Measurements from ENCODE around the gene ZNF608. TPM values are rescaled to one million over a fixed set of nuclear protein-coding genes. Genes with fewer than 3 reads are reported as not detected.

Gene ZNF608
- 100 to 1,000 TPM in 4 of 8 experiments, 10 to 100 TPM in 3, 1 to 10 TPM in 1; 5.0 to 141 (median 99.6) TPM for total RNA-seq

- Histone ChIP-seq H3K27ac (peak within 1 kb of the TSS; percentile 92 to 94), H3K4me1 (replicated peaks in 1 of 2) (peaks cover 0 to 13% of the 10 kb centered on the region in 2 donors), H3K4me3 (peak within 1 kb of the TSS; percentile 53 to 68 (median 59))
- WGBS, 10 experiments: 0 to 16% (median 1%) methylated on average over 6 to 17 of the region's 18 CpGs
- in situ Hi-C loops (cut with MboI; ENCODE audit: low pct_unique_long_range_greater_than_20kb in 2 of 9, low sequenced_read_pairs in 9 of 9, unreplicated experiment in 9 of 9): loop anchor here in 2 of 9 experiments (25.0 kb wide), 1 partner anchor 1084 kb away; no protein-coding TSS in a partner anchor
- peak in 5 of 8 experiments; percentile 0 to 4 (median 4) for ATAC-seq (replicated peaks in 6 of 8)
Observed at GRCh38 chr5:124745928-124746915, at the start of gene ZNF608. TSS of gene ZNF608 (minus strand) at chr5:124746639. CDS start at chr5:124744989, 1,650 bp downstream.

- 6 to 100% (median 82%) methylated on average over 1 to 4 of the region's 4 CpGs; no CpG with 5 or more reads in 1 of the 10 experiments for WGBS, 10 experiments
- peaks cover 13% of the 10 kb centered on the region in 2 donors for H3K4me1 ChIP-seq (replicated peaks in 1 of 2)
- H3K4me3 ChIP-seq: no peak overlapping the region
- in situ Hi-C loops (cut with MboI; ENCODE audit: low pct_unique_long_range_greater_than_20kb in 2 of 9, low sequenced_read_pairs in 9 of 9, unreplicated experiment in 9 of 9): no loop called here
- no peak overlapping the region for H3K27ac ChIP-seq
- ATAC-seq (replicated peaks in 6 of 8): no peak
Observed at GRCh38 chr5:124795829-124796228, 49.4 kb upstream of the ZNF608 start.

GRCh38 chr5:124790895-124791732 is 44.7 kb upstream of the ZNF608 start:
- WGBS, 10 experiments: 21 to 58% (median 36%) methylated on average over 2 to 7 of the region's 7 CpGs

GRCh38 chr5:124790301-124790894 is 44.0 kb upstream of the ZNF608 start:
- 80 to 100% (median 93%) methylated on average over 1 to 3 of the region's 3 CpGs; no CpG with 5 or more reads in 1 of the 10 experiments for WGBS, 10 experiments
- in situ Hi-C loops (cut with MboI; ENCODE audit: low pct_unique_long_range_greater_than_20kb in 2 of 9, low sequenced_read_pairs in 9 of 9, unreplicated experiment in 9 of 9): no loop called here
- H3K4me3 ChIP-seq: no peak overlapping the region
- H3K4me1 ChIP-seq (replicated peaks in 1 of 2): peaks cover 24 to 33% of the 10 kb centered on the region in 2 donors
- peak in 5 of 8 experiments; percentile 35 to 54 (median 46) for ATAC-seq (replicated peaks in 6 of 8)
- H3K27ac ChIP-seq: peak overlapping the region in 1 of 2 donors; percentile 71

More at GRCh38 chr5:124790895-124791732, 44.7 kb upstream of the ZNF608 start:
- peak overlapping the region; percentile 13 to 71 for H3K27ac ChIP-seq
- ATAC-seq (replicated peaks in 6 of 8): peak in 5 of 8 experiments; percentile 92 to 93 (median 93)
- in situ Hi-C loops (cut with MboI; ENCODE audit: low pct_unique_long_range_greater_than_20kb in 2 of 9, low sequenced_read_pairs in 9 of 9, unreplicated experiment in 9 of 9): no loop called here
- H3K4me1 ChIP-seq (replicated peaks in 1 of 2): peaks cover 24 to 33% of the 10 kb centered on the region in 2 donors
- peak overlapping the region in 1 of 5 donors; percentile 16 for H3K4me3 ChIP-seq

GRCh38 chr5:124789104-124789605 is 42.7 kb upstream of the ZNF608 start:
- in situ Hi-C loops (cut with MboI; ENCODE audit: low pct_unique_long_range_greater_than_20kb in 2 of 9, low sequenced_read_pairs in 9 of 9, unreplicated experiment in 9 of 9): no loop called here
- no peak for ATAC-seq (replicated peaks in 6 of 8)

GRCh38 chr5:124783794-124784193 is 37.4 kb upstream of the ZNF608 start:
- Histone ChIP-seq H3K27ac (no peak overlapping the region), H3K4me1 (replicated peaks in 1 of 2) (no peaks in the 10 kb centered on the region), H3K4me3 (no peak overlapping the region)
- in situ Hi-C loops (cut with MboI; ENCODE audit: low pct_unique_long_range_greater_than_20kb in 2 of 9, low sequenced_read_pairs in 9 of 9, unreplicated experiment in 9 of 9): no loop called here
- WGBS, 10 experiments: 13 to 100% (median 75%) methylated on average over 1 to 2 of the region's 2 CpGs; no CpG with 5 or more reads in 2 of the 10 experiments
- no peak for ATAC-seq (replicated peaks in 6 of 8)

More at GRCh38 chr5:124789104-124789605, 42.7 kb upstream of the ZNF608 start:
- 62 to 100% (median 95%) methylated on average over 2 to 4 of the region's 4 CpGs for WGBS, 10 experiments
- Histone ChIP-seq H3K4me1 (replicated peaks in 1 of 2) (peaks cover 24 to 33% of the 10 kb centered on the region in 2 donors), H3K27ac (no peak overlapping the region), H3K4me3 (no peak overlapping the region)

GRCh38 chr5:124783285-124783684 is 36.8 kb upstream of the ZNF608 start:
- H3K27ac ChIP-seq: no peak overlapping the region
- in situ Hi-C loops (cut with MboI; ENCODE audit: low pct_unique_long_range_greater_than_20kb in 2 of 9, low sequenced_read_pairs in 9 of 9, unreplicated experiment in 9 of 9): no loop called here
- H3K4me1 ChIP-seq (replicated peaks in 1 of 2): no peaks in the 10 kb centered on the region
- no peak overlapping the region for H3K4me3 ChIP-seq
- no peak for ATAC-seq (replicated peaks in 6 of 8)
- 70 to 100% (median 100%) methylated on average over 1 to 3 of the region's 3 CpGs; no CpG with 5 or more reads in 4 of the 10 experiments for WGBS, 10 experiments

- Histone ChIP-seq H3K27ac (no peak overlapping the region), H3K4me1 (replicated peaks in 1 of 2) (no peaks in the 10 kb centered on the region), H3K4me3 (no peak overlapping the region)
- no peak for ATAC-seq (replicated peaks in 6 of 8)
- WGBS, 10 experiments: 67 to 100% (median 100%) methylated on average over 1 of the region's 1 CpG; no CpG with 5 or more reads in 1 of the 10 experiments
- in situ Hi-C loops (cut with MboI; ENCODE audit: low pct_unique_long_range_greater_than_20kb in 2 of 9, low sequenced_read_pairs in 9 of 9, unreplicated experiment in 9 of 9): no loop called here
Observed at GRCh38 chr5:124782262-124782661, 35.8 kb upstream of the ZNF608 start.

- ATAC-seq (replicated peaks in 6 of 8): no peak
- in situ Hi-C loops (cut with MboI; ENCODE audit: low pct_unique_long_range_greater_than_20kb in 2 of 9, low sequenced_read_pairs in 9 of 9, unreplicated experiment in 9 of 9): no loop called here
- Histone ChIP-seq H3K4me3 (no peak overlapping the region), H3K4me1 (replicated peaks in 1 of 2) (peaks cover 0 to 3% of the 10 kb centered on the region in 2 donors), H3K27ac (no peak overlapping the region)
- WGBS, 10 experiments: 19 to 100% (median 90%) methylated on average over 1 to 4 of the region's 4 CpGs
Observed at GRCh38 chr5:124780011-124780410, 33.6 kb upstream of the ZNF608 start.

GRCh38 chr5:124773315-124774311 is 27.2 kb upstream of the ZNF608 start:
- Histone ChIP-seq H3K4me1 (replicated peaks in 1 of 2) (peaks cover 32 to 41% of the 10 kb centered on the region in 2 donors), H3K27ac (peak overlapping the region in 1 of 2 donors; percentile 15), H3K4me3 (peak overlapping the region in 1 of 5 donors; percentile 6)
- ATAC-seq (replicated peaks in 6 of 8): peak in 5 of 8 experiments; percentile 64 to 79 (median 73)
- 8 to 94% (median 19%) methylated on average over 3 to 5 of the region's 5 CpGs for WGBS, 10 experiments
- in situ Hi-C loops (cut with MboI; ENCODE audit: low pct_unique_long_range_greater_than_20kb in 2 of 9, low sequenced_read_pairs in 9 of 9, unreplicated experiment in 9 of 9): no loop called here

GRCh38 chr5:124772457-124773200 is 26.2 kb upstream of the ZNF608 start:
- 0 to 100% (median 52%) methylated on average over 1 of the region's 1 CpG; no CpG with 5 or more reads in 2 of the 10 experiments for WGBS, 10 experiments
- Histone ChIP-seq H3K4me3 (no peak overlapping the region), H3K27ac (no peak overlapping the region), H3K4me1 (replicated peaks in 1 of 2) (peaks cover 32 to 41% of the 10 kb centered on the region in 2 donors)
- ATAC-seq (replicated peaks in 6 of 8): peak in 3 of 8 experiments; percentile 47 to 58 (median 57)
- in situ Hi-C loops (cut with MboI; ENCODE audit: low pct_unique_long_range_greater_than_20kb in 2 of 9, low sequenced_read_pairs in 9 of 9, unreplicated experiment in 9 of 9): no loop called here
